ENCODE results near the gene CARMIL3. TPM values are rescaled to one million over a fixed set of nuclear protein-coding genes. Genes with fewer than 3 reads are reported as not detected.

The CARMIL3 gene
- total RNA-seq, 1 donor from 2014 or later: 108 TPM

DNA sequence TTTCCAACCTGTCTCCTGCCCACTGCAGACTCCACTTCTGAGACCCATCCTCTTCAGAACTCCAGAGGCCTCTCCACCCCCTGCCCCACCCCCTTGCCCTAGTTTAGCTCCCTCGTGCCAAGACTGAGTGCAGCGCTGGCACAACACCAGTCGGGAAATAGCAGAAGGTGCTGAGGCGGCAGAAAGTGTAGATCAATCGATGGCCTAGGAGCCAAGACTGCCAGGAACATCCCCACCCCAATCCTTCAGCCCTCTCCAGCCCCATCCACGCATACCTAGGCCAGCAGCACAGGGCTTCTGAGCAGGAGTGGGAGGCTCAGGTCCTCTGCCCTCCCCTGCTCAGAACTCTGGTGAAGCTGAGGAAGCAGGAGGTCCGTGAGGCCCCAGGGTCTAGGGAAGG lies 20.6 kb downstream of the CARMIL3 start:
- no peak overlapping the region for H3K4me3 Mint-ChIP-seq (ENCODE audit: unreplicated experiment)
- H3K4me1 Mint-ChIP-seq (ENCODE audit: low read depth, unreplicated experiment): peaks cover 30% of the 10 kb centered on the region
- peak overlapping the region; percentile 59 for H3K27ac Mint-ChIP-seq (ENCODE audit: unreplicated experiment)
- peaks cover 11% of the 10 kb centered on the region for H3K9me3 Mint-ChIP-seq (ENCODE audit: unreplicated experiment)
- peaks cover 16% of the 10 kb centered on the region for H3K27me3 Mint-ChIP-seq (ENCODE audit: unreplicated experiment)
- DNase-seq: no peak
- TF ChIP-seq CTCF (IDR thresholded peaks at IDR 0.05; ENCODE audit: partially characterized antibody, unreplicated experiment): no peak
- peaks cover 2% of the 10 kb centered on the region for H3K36me3 Mint-ChIP-seq (ENCODE audit: unreplicated experiment)

DNA sequence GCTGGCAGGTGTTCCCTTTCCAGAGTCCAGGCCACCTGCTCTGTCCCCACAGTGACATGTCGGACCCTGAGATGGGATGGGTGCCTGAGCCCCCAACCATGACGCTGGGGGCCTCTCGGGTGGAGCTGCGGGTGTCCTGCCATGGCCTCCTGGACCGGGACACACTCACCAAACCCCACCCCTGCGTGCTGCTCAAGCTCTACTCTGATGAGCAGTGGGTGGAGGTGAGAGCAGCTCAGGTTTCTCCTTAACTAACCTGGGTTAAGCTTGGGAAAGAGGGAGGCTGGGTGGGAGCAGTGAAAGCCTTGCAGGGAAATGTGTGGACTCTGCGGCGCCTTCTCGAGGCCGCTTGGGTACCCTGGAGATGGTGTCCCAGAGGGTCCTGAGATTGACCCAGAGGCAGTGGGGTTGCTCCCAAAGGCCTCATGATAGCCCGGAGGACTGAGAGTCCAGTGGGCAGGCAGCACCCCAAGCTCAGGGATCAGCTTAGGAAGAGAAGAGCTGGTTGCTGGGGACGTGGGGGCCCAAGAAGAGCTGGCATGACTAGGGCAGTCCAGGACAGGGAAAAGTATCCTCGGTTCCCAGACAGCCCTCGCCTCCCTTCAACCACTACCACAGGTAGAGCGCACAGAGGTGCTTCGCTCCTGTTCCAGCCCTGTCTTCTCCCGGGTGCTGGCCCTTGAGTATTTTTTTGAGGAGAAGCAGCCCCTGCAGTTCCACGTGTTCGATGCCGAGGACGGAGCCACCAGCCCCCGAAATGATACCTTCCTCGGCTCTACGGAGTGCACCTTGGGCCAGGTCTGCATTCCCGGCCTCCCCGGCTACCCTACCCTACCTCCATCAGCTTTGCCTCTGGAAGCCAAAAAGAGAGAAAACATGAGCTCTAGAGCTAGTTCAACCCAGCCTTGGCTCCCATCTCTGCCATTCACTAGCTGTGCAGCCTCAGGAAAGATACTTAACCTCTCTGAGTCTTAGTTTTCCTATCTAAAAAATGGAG lies 21.4 kb downstream of the CARMIL3 start:
- Mint-ChIP-seq H3K4me3 (ENCODE audit: unreplicated experiment) (no peak overlapping the region), H3K4me1 (ENCODE audit: low read depth, unreplicated experiment) (peaks cover 36% of the 10 kb centered on the region), H3K27me3 (ENCODE audit: unreplicated experiment) (peaks cover 18% of the 10 kb centered on the region), H3K36me3 (ENCODE audit: unreplicated experiment) (no peaks in the 10 kb centered on the region), H3K9me3 (ENCODE audit: unreplicated experiment) (peaks cover 11% of the 10 kb centered on the region), H3K27ac (ENCODE audit: unreplicated experiment) (peak overlapping the region; percentile 12)
- TF ChIP-seq CTCF (IDR thresholded peaks at IDR 0.05; ENCODE audit: partially characterized antibody, unreplicated experiment): no peak
- DNase-seq: no peak

- no peak overlapping the region for H3K27ac Mint-ChIP-seq (ENCODE audit: unreplicated experiment)
- no peak for DNase-seq
- H3K9me3 Mint-ChIP-seq (ENCODE audit: unreplicated experiment): peaks cover 18% of the 10 kb centered on the region
- no peaks in the 10 kb centered on the region for H3K36me3 Mint-ChIP-seq (ENCODE audit: unreplicated experiment)
- H3K4me1 Mint-ChIP-seq (ENCODE audit: low read depth, unreplicated experiment): peaks cover 41% of the 10 kb centered on the region
- no peak for TF ChIP-seq CTCF (IDR thresholded peaks at IDR 0.05; ENCODE audit: partially characterized antibody, unreplicated experiment)
- peaks cover 27% of the 10 kb centered on the region for H3K27me3 Mint-ChIP-seq (ENCODE audit: unreplicated experiment)
- H3K4me3 Mint-ChIP-seq (ENCODE audit: unreplicated experiment): no peak overlapping the region
Observed at GRCh38 chr14:24074625-24075484, 23.0 kb downstream of the CARMIL3 start.

DNA sequence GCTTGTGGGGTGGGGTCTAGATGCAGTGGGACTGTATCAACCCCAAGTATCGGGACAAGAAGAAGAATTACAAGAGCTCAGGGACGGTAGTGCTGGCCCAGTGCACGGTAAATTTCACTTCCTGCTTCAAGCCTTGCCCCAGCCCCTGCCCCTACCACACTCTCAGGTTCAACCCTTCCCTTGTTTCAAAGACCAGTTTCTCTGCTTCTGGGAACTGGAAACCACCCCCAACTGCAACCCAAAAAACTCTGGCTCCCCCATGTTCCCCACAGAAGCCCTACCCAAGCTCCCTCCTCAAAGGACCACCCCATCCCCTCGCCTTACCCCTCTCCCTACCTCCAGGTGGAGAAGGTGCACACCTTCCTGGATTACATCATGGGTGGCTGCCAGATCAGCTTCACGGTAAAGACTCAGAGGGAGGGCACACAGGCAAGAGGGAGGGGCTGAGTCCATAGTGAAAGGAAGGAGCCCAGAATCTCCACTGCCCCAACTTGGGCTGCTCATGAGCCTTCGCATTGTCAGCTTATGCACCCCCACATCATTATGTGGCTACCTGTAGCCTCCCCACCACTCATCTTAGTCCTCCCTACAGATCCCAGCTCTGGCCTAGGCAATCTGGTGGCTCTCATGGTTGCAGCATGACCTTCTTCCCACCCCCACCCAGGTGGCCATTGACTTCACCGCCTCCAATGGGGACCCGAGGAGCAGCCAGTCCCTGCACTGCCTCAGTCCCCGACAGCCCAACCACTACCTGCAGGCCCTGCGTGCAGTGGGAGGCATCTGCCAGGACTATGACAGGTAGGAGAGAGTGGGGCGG lies 23.9 kb downstream of the CARMIL3 start:
- H3K36me3 Mint-ChIP-seq (ENCODE audit: unreplicated experiment): no peaks in the 10 kb centered on the region
- no peak for DNase-seq
- H3K4me3 Mint-ChIP-seq (ENCODE audit: unreplicated experiment): no peak overlapping the region
- H3K27ac Mint-ChIP-seq (ENCODE audit: unreplicated experiment): no peak overlapping the region
- peaks cover 30% of the 10 kb centered on the region for H3K27me3 Mint-ChIP-seq (ENCODE audit: unreplicated experiment)
- H3K9me3 Mint-ChIP-seq (ENCODE audit: unreplicated experiment): peaks cover 24% of the 10 kb centered on the region
- TF ChIP-seq CTCF (IDR thresholded peaks at IDR 0.05; ENCODE audit: partially characterized antibody, unreplicated experiment): no peak
- H3K4me1 Mint-ChIP-seq (ENCODE audit: low read depth, unreplicated experiment): peaks cover 41% of the 10 kb centered on the region

Data from glutamatergic neuron (in vitro differentiated cells).